Thymus (tissue), 11 donors: ENCODE measurements around the gene SORBS1. TPM values are rescaled to one million over a fixed set of nuclear protein-coding genes. Genes with fewer than 3 reads are reported as not detected.

Experiments
- DNase-seq, 9 donors: peaks; one replicate each; pipeline ENCODE4 v3.0.0-alpha.2; 2013; ENCODE audit warnings: low spot score in 9 of 9, low read depth in 6 of 9, missing footprints in 1 of 9
- H3K27ac ChIP-seq, 2 donors: one replicate each; pipeline ENCODE4 v1.5.1; 2013; ENCODE audit warnings: control low read depth in 1 of 2, low read depth in 1 of 2, low read length in 1 of 2, mild to moderate bottlenecking in 1 of 2, moderate library complexity in 1 of 2
- H3K27me3 ChIP-seq, 2 donors: one replicate each; pipeline ENCODE4 v1.5.1; 2013; ENCODE audit warnings: low read length in 1 of 2; ENCODE audit not compliant: control insufficient read depth in 2 of 2, insufficient read depth in 1 of 2
- H3K36me3 ChIP-seq, 2 donors: one replicate each; pipeline ENCODE4 v1.5.1; 2013; ENCODE audit warnings: low read length in 1 of 2, mild to moderate bottlenecking in 1 of 2, moderate library complexity in 1 of 2; ENCODE audit not compliant: control insufficient read depth in 2 of 2, insufficient read depth in 2 of 2
- H3K4me1 ChIP-seq, 2 donors: one replicate each; pipeline ENCODE4 v1.5.1; 2013; ENCODE audit warnings: low read length in 2 of 2; ENCODE audit not compliant: control insufficient read depth in 2 of 2, insufficient read depth in 2 of 2
- H3K4me3 ChIP-seq, 2 donors: one replicate each; pipeline ENCODE4 v1.5.1; 2013; ENCODE audit warnings: low read length in 2 of 2, control low read depth in 1 of 2, mild to moderate bottlenecking in 1 of 2
- H3K9me3 ChIP-seq, 2 donors: one replicate each; pipeline ENCODE4 v1.5.1; 2013; ENCODE audit warnings: low read length in 1 of 2, mild to moderate bottlenecking in 1 of 2; ENCODE audit not compliant: control insufficient read depth in 2 of 2, insufficient read depth in 1 of 2
- WGBS: extraction: QIAGEN DNeasy Blood & Tissue Kit; methylation state at CpG from one replicate; pipeline ENCODE4 v1.1.7; 2013; 5-methylcytosine and 5-hydroxymethylcytosine counted together
- polyA plus RNA-seq: library from polyadenylated mRNA; stranded (reverse); fragments of 200-250 nt; gene quantifications from one replicate; pipeline ENCODE4 v1.2.3, GENCODE V29; 2013
- total RNA-seq: library from RNA; stranded (reverse); fragments of 120-200 nt; gene quantifications from one replicate; pipeline ENCODE4 v1.2.4, GENCODE V29; 2013
- donor health status: healthy.

The SORBS1 gene
- total and polyA plus RNA-seq, 2 donors, result 1.9 to 25.3 TPM

GRCh38 chr10:95545981-95546380 lies 15.2 kb downstream of the SORBS1 start:
- H3K27me3 ChIP-seq, result no peaks in the 10 kb centered on the region
- H3K4me1 ChIP-seq, result no peaks in the 10 kb centered on the region
- WGBS, result 98% methylated on average over 2 of the region's 2 CpGs
- no peaks in the 10 kb centered on the region for H3K9me3 ChIP-seq
- H3K27ac ChIP-seq, result no peak overlapping the region
- H3K36me3 ChIP-seq, result no peaks in the 10 kb centered on the region
- no peak overlapping the region for H3K4me3 ChIP-seq
- no peak for DNase-seq

DNA sequence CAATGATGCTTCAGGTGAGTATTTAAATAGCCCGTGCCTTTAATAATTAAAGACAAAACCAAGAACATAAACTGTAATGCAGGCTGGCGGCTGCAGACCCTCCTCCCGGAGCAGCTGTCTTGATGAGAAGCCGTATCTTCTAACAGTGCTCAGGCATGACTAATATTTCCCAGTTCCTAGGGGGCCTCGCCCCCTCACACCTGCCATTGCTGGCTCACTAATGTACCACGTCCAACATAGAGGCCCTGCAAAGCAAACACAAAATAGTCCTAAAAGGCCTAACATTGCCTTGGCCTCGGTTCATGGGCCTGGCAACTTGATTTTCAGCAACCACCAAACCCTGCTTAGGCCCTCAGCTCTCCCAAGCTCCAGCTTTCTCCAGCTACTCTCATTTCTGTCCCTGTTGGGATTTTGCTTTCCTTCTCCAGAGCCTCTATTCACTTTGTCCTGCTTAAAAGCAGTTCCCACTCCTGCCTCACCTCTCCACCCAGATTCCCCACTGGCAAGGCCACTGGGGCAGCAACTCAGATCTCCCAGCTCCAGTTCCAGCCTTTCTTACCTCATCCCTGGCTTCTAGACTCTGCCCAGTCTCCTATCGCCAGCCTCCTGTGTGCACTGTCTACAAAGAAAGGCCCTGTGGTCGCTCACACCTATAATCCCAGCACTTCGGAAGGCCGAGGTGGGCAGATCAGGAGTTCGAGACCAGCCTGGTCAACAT lies 16.2 kb downstream of the SORBS1 start:
- Histone ChIP-seq H3K27ac (no peak overlapping the region), H3K4me3 (no peak overlapping the region), H3K9me3 (no peaks in the 10 kb centered on the region), H3K4me1 (no peaks in the 10 kb centered on the region), H3K27me3 (no peaks in the 10 kb centered on the region), H3K36me3 (no peaks in the 10 kb centered on the region)
- DNase-seq, result no peak
- WGBS, result 95% methylated on average over 12 of the region's 12 CpGs

DNA sequence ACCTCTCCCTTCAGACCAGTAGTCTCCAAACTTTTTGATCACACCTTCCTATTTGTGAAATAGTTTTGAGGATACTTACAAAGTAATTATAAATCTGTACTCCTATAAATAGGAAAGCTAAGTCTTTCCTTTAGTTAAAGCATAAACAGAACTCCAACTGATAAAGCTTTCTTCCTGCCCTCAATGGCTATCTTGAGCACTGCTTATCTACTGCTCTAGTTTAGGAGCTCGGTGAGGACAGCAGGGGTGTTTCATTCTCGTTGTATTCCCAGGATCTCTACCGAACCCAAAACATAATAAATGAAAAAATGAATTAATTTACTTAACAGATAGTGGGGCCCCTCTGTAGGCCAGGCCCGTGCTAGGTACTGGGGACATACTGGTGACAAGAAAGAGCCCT lies 17.7 kb downstream of the SORBS1 start:
- Histone ChIP-seq H3K9me3 (no peaks in the 10 kb centered on the region), H3K27ac (no peak overlapping the region), H3K4me3 (no peak overlapping the region), H3K36me3 (no peaks in the 10 kb centered on the region), H3K4me1 (no peaks in the 10 kb centered on the region), H3K27me3 (no peaks in the 10 kb centered on the region)
- 94% methylated on average over 4 of the region's 4 CpGs for WGBS
- DNase-seq, result no peak

- WGBS, result 97% methylated on average over 2 of the region's 2 CpGs
- no peaks in the 10 kb centered on the region for H3K4me1 ChIP-seq
- H3K27me3 ChIP-seq, result no peaks in the 10 kb centered on the region
- DNase-seq, result no peak
- no peaks in the 10 kb centered on the region for H3K9me3 ChIP-seq
- no peak overlapping the region for H3K27ac ChIP-seq
- H3K4me3 ChIP-seq, result no peak overlapping the region
- no peaks in the 10 kb centered on the region for H3K36me3 ChIP-seq
These were observed 18.4 kb downstream of the SORBS1 start for GRCh38 chr10:95542761-95543160.

- H3K27ac ChIP-seq, result no peak overlapping the region
- 97% methylated on average over 4 of the region's 4 CpGs for WGBS
- no peak overlapping the region for H3K4me3 ChIP-seq
- H3K36me3 ChIP-seq, result no peaks in the 10 kb centered on the region
- H3K4me1 ChIP-seq, result no peaks in the 10 kb centered on the region
- no peak for DNase-seq
- H3K9me3 ChIP-seq, result no peaks in the 10 kb centered on the region
- H3K27me3 ChIP-seq, result no peaks in the 10 kb centered on the region
These were observed 18.8 kb downstream of the SORBS1 start for GRCh38 chr10:95542330-95542729.

DNA sequence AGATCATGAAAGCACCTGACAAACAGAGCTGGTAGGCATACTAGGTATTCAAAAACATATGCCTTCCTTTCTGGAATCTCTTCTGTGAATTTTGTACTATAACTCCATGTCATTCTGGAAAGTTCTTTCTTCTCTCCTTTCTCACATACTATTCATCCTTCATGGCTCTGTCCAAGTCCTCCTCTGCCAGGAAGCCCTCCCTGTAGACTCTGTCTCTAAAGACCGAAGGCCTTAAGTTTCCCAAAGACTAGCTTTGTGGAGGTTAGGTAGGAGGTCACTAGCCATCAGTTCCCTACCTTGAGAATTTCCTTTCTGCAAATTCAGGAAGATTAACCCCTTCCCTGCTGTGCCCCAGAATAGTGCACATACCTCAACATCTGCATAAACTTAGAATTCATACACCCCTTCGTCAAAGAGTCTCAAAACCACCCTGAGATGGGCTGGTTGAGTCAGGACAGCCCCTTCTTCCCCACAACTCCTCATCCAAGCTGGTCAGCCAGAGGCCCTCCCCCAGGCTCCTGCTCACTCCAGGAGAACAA lies 20.6 kb downstream of the SORBS1 start:
- Histone ChIP-seq H3K4me3 (no peak overlapping the region), H3K36me3 (no peaks in the 10 kb centered on the region), H3K9me3 (no peaks in the 10 kb centered on the region), H3K4me1 (no peaks in the 10 kb centered on the region), H3K27me3 (no peaks in the 10 kb centered on the region), H3K27ac (no peak overlapping the region)
- no peak for DNase-seq
- 90% methylated on average over 2 of the region's 2 CpGs for WGBS

DNA sequence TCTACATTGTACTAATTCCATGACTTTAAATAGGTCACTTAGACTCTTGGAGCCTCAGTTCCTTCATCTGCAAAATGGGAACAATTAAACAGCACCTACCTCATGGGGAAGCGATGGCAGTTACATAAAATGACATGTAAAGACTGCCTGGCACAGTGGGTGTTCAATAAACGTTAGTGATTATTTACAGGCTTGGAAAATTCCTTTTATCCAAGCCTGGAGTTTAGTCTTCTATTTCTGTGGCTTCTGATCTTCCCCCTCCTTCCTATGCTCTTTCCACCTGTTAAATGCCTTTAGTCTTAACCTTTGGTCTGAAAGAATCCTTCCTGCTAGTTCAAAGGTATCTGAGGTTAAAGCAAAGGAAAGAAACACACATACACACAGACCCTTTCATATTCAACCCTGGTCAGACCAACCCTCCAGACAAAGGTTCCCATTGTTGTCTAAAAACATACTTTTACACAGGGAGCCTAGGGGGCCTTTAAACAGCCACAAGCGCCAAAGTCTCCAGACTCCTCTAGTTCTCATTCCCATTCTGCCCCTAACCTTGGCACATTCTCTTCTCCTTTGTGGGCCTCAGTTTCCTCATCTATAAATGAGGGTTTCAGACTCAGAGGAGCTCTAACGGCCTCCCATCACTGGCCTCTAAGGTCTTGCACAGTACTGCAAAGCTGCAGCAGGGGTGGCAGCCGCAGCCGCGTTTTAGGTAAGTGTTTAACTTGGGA lies 21.4 kb downstream of the SORBS1 start:
- no peaks in the 10 kb centered on the region for H3K4me1 ChIP-seq
- no peaks in the 10 kb centered on the region for H3K36me3 ChIP-seq
- H3K9me3 ChIP-seq, result no peaks in the 10 kb centered on the region
- H3K27ac ChIP-seq, result no peak overlapping the region
- 96% methylated on average over 7 of the region's 7 CpGs for WGBS
- no peak for DNase-seq
- H3K27me3 ChIP-seq, result no peaks in the 10 kb centered on the region
- no peak overlapping the region for H3K4me3 ChIP-seq

GRCh38 chr10:95538412-95538811 lies 22.8 kb downstream of the SORBS1 start:
- Histone ChIP-seq H3K27ac (no peak overlapping the region), H3K27me3 (no peaks in the 10 kb centered on the region), H3K4me1 (no peaks in the 10 kb centered on the region), H3K9me3 (no peaks in the 10 kb centered on the region), H3K4me3 (no peak overlapping the region), H3K36me3 (no peaks in the 10 kb centered on the region)
- WGBS, result 97% methylated on average over 5 of the region's 5 CpGs
- no peak for DNase-seq

DNA sequence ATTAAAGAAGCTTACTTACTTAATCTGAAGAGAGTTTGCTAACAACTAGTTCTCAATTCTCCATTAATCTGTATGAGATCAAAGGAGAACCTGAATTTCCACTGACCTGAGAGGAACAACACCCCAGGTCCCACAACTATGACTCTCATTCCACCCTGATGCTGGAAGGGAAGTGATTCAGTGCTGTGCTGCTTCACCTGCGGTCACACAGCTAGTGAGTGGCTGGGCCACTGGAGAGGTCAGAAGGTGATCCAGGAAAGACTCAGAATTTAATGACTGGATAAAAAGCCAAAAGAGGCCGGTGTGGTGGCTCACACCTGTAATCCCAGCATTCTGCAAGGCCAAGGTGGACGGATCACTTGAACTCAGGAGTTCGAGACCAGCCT lies 23.6 kb downstream of the SORBS1 start:
- Histone ChIP-seq H3K36me3 (no peaks in the 10 kb centered on the region), H3K27me3 (no peaks in the 10 kb centered on the region), H3K9me3 (no peaks in the 10 kb centered on the region), H3K27ac (no peak overlapping the region), H3K4me3 (no peak overlapping the region), H3K4me1 (no peaks in the 10 kb centered on the region)
- no peak for DNase-seq
- 79% methylated on average over 4 of the region's 4 CpGs for WGBS
